Transverse colon (tissue), 4 donors: Measurements from ENCODE around the gene PPP6R2. TPM values are rescaled to one million over a fixed set of nuclear protein-coding genes. Genes with fewer than 3 reads are reported as not detected.

Experiments
- DNase-seq: peaks from one replicate; pipeline ENCODE4 v3.0.0-alpha.2; 2019
- H3K27ac ChIP-seq, 4 donors: fragments of 200-600 bp; sonication (generic); 2 replicates each; pipeline ENCODE4 v1.5.1; 2016 to 2018; ENCODE audit warnings: inconsistent platforms in 4 of 4
- H3K27me3 ChIP-seq: fragments of 200-600 bp; sonication (generic); 2 replicates; pipeline ENCODE4 v1.5.1; 2017; ENCODE audit warnings: inconsistent platforms
- H3K36me3 ChIP-seq, 4 donors: fragments of 200-600 bp; sonication (generic); 2 replicates each; pipeline ENCODE4 v1.5.1; 2017 to 2019; ENCODE audit warnings: inconsistent platforms in 4 of 4
- H3K4me1 ChIP-seq, 4 donors: fragments of 200-600 bp; sonication (generic); 2 replicates each; pipeline ENCODE4 v1.5.1; 2017 to 2020; ENCODE audit warnings: inconsistent platforms in 4 of 4
- H3K4me3 ChIP-seq, 4 donors: fragments of 200-600 bp; sonication (generic); 1 replicate in 1 of 4; 2 replicates in 3 of 4; pipeline versions ENCODE4 v1.5.1 to v1.6.1; 2017 to 2019; ENCODE audit warnings: inconsistent platforms in 4 of 4
- H3K9me3 ChIP-seq, 2 donors: fragments of 200-600 bp; sonication (generic); 2 replicates each; pipeline ENCODE4 v1.5.1; 2017 to 2019; ENCODE audit warnings: inconsistent platforms in 2 of 2
- CTCF ChIP-seq, 5 experiments: fragments of 200-600 bp in 3 of 5; fragments of 450-650 bp in 2 of 5; sonication (generic) in 3 of 5; IDR thresholded peaks; 1 replicate in 2 of 5; 2 replicates in 3 of 5; pipeline ENCODE4 v1.5.1; 2016 to 2017; ENCODE audit warnings: antibody characterized with exemption in 5 of 5, inconsistent platforms in 3 of 5, mild to moderate bottlenecking in 2 of 5, moderate library complexity in 1 of 5
- EP300 ChIP-seq: sonication (generic); formaldehyde crosslinking; IDR thresholded peaks from one replicate; pipeline ENCODE4 v1.6.1; 2017; ENCODE audit warnings: antibody characterized with exemption, low read depth
- POLR2A ChIP-seq: fragments of 450-650 bp; IDR thresholded peaks from one replicate; pipeline ENCODE4 v1.6.1; 2016; ENCODE audit warnings: antibody characterized with exemption, mild to moderate bottlenecking, moderate library complexity
- POLR2AphosphoS5 ChIP-seq, 3 donors: sonication (generic); formaldehyde crosslinking; IDR thresholded peaks; one replicate each; pipeline ENCODE4 v1.6.1; 2016; ENCODE audit warnings: antibody characterized with exemption in 3 of 3
- WGBS, 2 donors: methylation state at CpG; one replicate each; pipeline ENCODE4 v1.1.5; 2018; ENCODE audit warnings: low coverage in 1 of 2; 5-methylcytosine and 5-hydroxymethylcytosine counted together
- in situ Hi-C, 4 donors: fragments of 200-750 bp; cut with MboI; loops; one replicate each; pipeline versions ENCODE4 v1.15.0 to v1.15.1; 2017; ENCODE audit warnings: low sequenced_read_pairs in 3 of 4, low pct_ligation_motif_present in 1 of 4, low pct_unique_long_range_greater_than_20kb in 1 of 4
- intact Hi-C: fragments of 100-400 bp; cut with DNase I; formaldehyde crosslinking; loops from one replicate; pipeline ENCODE4 v1.15.1; 2023; ENCODE audit warnings: low total_unique reads
- total RNA-seq, 4 donors: library from RNA; depleted of rRNA; stranded (reverse); fragments of >200 nt; gene quantifications; one replicate each; pipeline ENCODE4 v1.1.0, GENCODE V29; 2016

Gene PPP6R2
- total RNA-seq, 4 donors from 2014 or later = 62.1 to 151 (median 77.8) TPM

GRCh38 chr22:50434849-50435248 lies 91.7 kb downstream of the PPP6R2 start:
- Histone ChIP-seq H3K36me3 (peaks cover 0 to 52% (median 27%) of the 10 kb centered on the region in 4 donors), H3K27ac (no peak overlapping the region), H3K4me3 (no peak overlapping the region), H3K27me3 (no peaks in the 10 kb centered on the region), H3K9me3 (no peaks in the 10 kb centered on the region), H3K4me1 (no peaks in the 10 kb centered on the region)
- WGBS, 2 donors = 93% methylated on average over 15 of the region's 24 CpGs; no CpG with 5 or more reads in 1 of the 2 donors
- in situ Hi-C loops (no loop called here), intact Hi-C loops (no loop called here)
- no peak for TF ChIP-seq POLR2A
- no peak for TF ChIP-seq CTCF (IDR thresholded peaks at IDR 0.05)
- TF ChIP-seq POLR2AphosphoS5 (IDR thresholded peaks at IDR 0.05) = no peak
- TF ChIP-seq EP300 = no peak
- no peak for DNase-seq

- in situ Hi-C loops = no loop called here
Measured at GRCh38 chr22:50435291-50436014, 92.3 kb downstream of the PPP6R2 start.

GRCh38 chr22:50436015-50436830 lies 93.1 kb downstream of the PPP6R2 start:
- intact Hi-C loops = no loop called here
- H3K4me3 ChIP-seq = no peak overlapping the region
- no peak for DNase-seq
- in situ Hi-C loops = no loop called here
- H3K4me1 ChIP-seq = no peaks in the 10 kb centered on the region
- WGBS, 2 donors = 90 to 100% methylated on average over 2 to 37 of the region's 37 CpGs
- no peak overlapping the region for H3K27ac ChIP-seq
- no peaks in the 10 kb centered on the region for H3K27me3 ChIP-seq
- no peaks in the 10 kb centered on the region for H3K9me3 ChIP-seq
- TF ChIP-seq CTCF (IDR thresholded peaks at IDR 0.05) (no peak), EP300 (no peak), POLR2AphosphoS5 (IDR thresholded peaks at IDR 0.05) (no peak), POLR2A (no peak)
- peaks cover 0 to 43% (median 22%) of the 10 kb centered on the region in 4 donors for H3K36me3 ChIP-seq

More at GRCh38 chr22:50435291-50436014, 92.3 kb downstream of the PPP6R2 start:
- WGBS, 2 donors = 84% methylated on average over 20 of the region's 20 CpGs; no CpG with 5 or more reads in 1 of the 2 donors
- no peak for DNase-seq
- Histone ChIP-seq H3K27me3 (no peaks in the 10 kb centered on the region), H3K4me1 (no peaks in the 10 kb centered on the region), H3K4me3 (no peak overlapping the region), H3K9me3 (no peaks in the 10 kb centered on the region), H3K27ac (no peak overlapping the region), H3K36me3 (peaks cover 0 to 50% (median 25%) of the 10 kb centered on the region in 4 donors)
- intact Hi-C loops = no loop called here
- no peak for TF ChIP-seq POLR2A
- TF ChIP-seq CTCF (IDR thresholded peaks at IDR 0.05) = no peak
- TF ChIP-seq EP300 = no peak
- TF ChIP-seq POLR2AphosphoS5 (IDR thresholded peaks at IDR 0.05) = no peak

- DNase-seq = no peak
- in situ Hi-C loops = no loop called here
- Histone ChIP-seq H3K9me3 (no peaks in the 10 kb centered on the region), H3K27me3 (no peaks in the 10 kb centered on the region), H3K36me3 (peaks cover 0 to 36% (median 18%) of the 10 kb centered on the region in 4 donors), H3K4me3 (no peak overlapping the region), H3K4me1 (no peaks in the 10 kb centered on the region), H3K27ac (no peak overlapping the region)
- intact Hi-C loops = no loop called here
- WGBS, 2 donors = 89 to 96% methylated on average over 5 to 24 of the region's 25 CpGs
- TF ChIP-seq CTCF (IDR thresholded peaks at IDR 0.05) = no peak
- TF ChIP-seq POLR2AphosphoS5 (IDR thresholded peaks at IDR 0.05) = no peak
- no peak for TF ChIP-seq EP300
Measured at GRCh38 chr22:50436841-50437341, 93.8 kb downstream of the PPP6R2 start.
